Measurements from ENCODE around the gene TPBGL. TPM values are rescaled to one million over a fixed set of nuclear protein-coding genes. Genes with fewer than 3 reads are reported as not detected.
A peak's percentile ranks its signal among the peaks of the same experiment; 100 is the strongest.

The TPBGL gene
- total and polyA plus RNA-seq, 8 donors = 0.09 to 1.3 (median 0.25) TPM; not detected in 1

DNA sequence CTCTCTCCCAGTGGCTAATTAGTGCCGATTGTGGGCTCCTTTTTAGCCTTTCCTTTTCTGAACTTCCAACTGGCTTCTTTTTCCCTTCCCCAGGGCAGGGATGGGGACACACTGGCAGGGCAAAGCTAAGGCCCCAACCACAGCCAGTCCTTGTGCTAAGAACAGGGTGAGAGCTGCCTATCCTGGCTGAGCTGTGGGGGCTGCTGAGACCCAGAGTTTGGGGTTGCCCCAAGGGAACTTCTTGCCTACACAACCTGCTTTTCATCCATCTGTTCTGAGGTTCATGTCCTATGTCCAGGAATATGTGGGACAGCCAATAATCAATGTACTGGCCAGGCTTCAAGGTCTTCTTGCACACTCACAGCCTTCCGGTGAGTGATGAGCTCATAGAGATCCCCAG lies 10.0 kb upstream of the TPBGL start:
- H3K36me3 ChIP-seq = no peaks in the 10 kb centered on the region
- ATAC-seq (no peak), DNase-seq (no peak)
- H3K27me3 ChIP-seq = peaks cover 0 to 2% of the 10 kb centered on the region in 2 donors
- TF ChIP-seq, protein P1, sequence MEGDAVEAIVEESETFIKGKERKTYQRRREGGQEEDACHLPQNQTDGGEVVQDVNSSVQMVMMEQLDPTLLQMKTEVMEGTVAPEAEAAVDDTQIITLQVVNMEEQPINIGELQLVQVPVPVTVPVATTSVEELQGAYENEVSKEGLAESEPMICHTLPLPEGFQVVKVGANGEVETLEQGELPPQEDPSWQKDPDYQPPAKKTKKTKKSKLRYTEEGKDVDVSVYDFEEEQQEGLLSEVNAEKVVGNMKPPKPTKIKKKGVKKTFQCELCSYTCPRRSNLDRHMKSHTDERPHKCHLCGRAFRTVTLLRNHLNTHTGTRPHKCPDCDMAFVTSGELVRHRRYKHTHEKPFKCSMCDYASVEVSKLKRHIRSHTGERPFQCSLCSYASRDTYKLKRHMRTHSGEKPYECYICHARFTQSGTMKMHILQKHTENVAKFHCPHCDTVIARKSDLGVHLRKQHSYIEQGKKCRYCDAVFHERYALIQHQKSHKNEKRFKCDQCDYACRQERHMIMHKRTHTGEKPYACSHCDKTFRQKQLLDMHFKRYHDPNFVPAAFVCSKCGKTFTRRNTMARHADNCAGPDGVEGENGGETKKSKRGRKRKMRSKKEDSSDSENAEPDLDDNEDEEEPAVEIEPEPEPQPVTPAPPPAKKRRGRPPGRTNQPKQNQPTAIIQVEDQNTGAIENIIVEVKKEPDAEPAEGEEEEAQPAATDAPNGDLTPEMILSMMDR (IDR thresholded peaks at IDR 0.05) = no peak
- no peak overlapping the region for H3K27ac ChIP-seq
- intact Hi-C loops (cut with DNase I) = no loop called here
- H3K4me3 ChIP-seq = no peak overlapping the region
- no peaks in the 10 kb centered on the region for H3K9me3 ChIP-seq
- H3K4me1 ChIP-seq = no peaks in the 10 kb centered on the region

DNA sequence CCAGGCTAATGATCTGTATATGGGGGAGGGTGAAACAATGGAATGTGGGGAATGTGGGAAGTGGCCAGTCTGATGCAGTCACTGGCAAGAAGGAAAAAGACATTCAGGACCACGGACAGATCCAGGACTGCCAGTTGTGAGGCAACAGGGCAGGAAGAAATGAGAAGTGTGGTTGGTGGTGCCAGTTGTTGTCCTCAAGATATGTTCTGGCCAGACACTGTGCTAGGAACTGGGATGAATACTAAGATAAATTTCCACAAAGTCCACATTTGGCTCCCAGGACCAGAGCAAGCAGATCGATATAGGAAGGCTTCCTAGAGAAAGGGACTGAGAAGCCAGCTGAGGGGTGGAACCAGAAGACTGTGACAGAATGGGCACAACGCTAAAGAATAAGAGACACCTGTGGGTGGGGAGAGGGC lies 6.8 kb upstream of the TPBGL start:
- TF ChIP-seq, protein P1 (IDR thresholded peaks at IDR 0.05) = no peak
- no peaks in the 10 kb centered on the region for H3K36me3 ChIP-seq
- H3K4me1 ChIP-seq = no peaks in the 10 kb centered on the region
- intact Hi-C loops (cut with DNase I) = no loop called here
- H3K27me3 ChIP-seq = peaks cover 0 to 31% of the 10 kb centered on the region in 2 donors
- peak; percentile 72 for ATAC-seq
- no peak overlapping the region for H3K4me3 ChIP-seq
- no peak overlapping the region for H3K27ac ChIP-seq
- H3K9me3 ChIP-seq = no peaks in the 10 kb centered on the region
- DNase-seq = peak in 1 of 4 donors; percentile 49

DNA sequence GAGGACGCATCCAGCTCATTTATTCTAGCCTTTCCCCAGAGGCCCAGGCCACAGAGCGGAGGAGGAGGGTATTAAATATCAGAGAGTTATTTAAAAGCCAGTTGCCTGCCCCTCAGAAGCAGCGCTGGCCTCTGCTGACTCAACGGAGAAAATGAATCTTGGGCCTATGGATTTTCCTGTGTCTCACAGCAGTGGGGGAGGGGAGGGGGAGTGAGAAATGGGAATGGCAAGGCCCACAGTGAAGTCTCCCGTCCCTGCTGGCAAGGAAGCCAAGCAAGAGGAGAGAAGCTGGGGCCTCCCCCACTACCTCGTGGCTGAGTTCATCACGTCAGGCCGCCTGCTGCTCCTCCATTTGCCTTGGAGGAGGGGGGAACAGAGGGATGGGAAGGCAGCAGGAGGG lies 4.5 kb upstream of the TPBGL start:
- intact Hi-C loops (cut with DNase I) = no loop called here
- ATAC-seq (no peak), DNase-seq (no peak)
- TF ChIP-seq, protein P1 (IDR thresholded peaks at IDR 0.05) = no peak
- Histone ChIP-seq H3K27ac (no peak overlapping the region), H3K27me3 (peaks cover 18 to 54% of the 10 kb centered on the region in 2 donors), H3K4me3 (no peak overlapping the region), H3K4me1 (peaks cover 5 to 11% of the 10 kb centered on the region in 2 donors), H3K36me3 (no peaks in the 10 kb centered on the region), H3K9me3 (no peaks in the 10 kb centered on the region)

DNA sequence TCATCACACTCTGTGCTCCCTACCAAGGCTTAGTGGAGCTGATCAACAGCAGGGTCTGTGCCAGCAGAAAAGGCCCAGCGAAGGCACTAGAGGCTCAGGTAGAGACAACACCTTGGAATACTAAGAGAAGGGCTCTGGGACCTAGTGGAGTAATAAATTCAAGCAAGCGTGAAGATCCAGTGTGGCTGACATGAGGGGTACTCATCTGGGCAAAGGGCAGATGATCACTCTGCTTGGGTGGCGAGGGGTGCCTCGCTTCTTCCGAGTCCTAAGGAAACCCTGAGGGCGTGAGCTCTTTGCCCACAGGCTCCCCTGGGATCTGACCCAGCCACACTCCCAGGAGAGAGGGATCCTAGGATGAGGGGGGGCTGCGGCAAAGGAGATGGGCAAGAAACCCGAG lies 3.5 kb upstream of the TPBGL start:
- Histone ChIP-seq H3K27ac (no peak overlapping the region), H3K36me3 (no peaks in the 10 kb centered on the region), H3K9me3 (no peaks in the 10 kb centered on the region), H3K4me3 (no peak overlapping the region), H3K27me3 (peaks cover 20 to 63% of the 10 kb centered on the region in 2 donors), H3K4me1 (peaks cover 5 to 18% of the 10 kb centered on the region in 2 donors)
- TF ChIP-seq, protein P1 (IDR thresholded peaks at IDR 0.05) = no peak
- intact Hi-C loops (cut with DNase I) = no loop called here
- ATAC-seq (no peak), DNase-seq (no peak)

DNA sequence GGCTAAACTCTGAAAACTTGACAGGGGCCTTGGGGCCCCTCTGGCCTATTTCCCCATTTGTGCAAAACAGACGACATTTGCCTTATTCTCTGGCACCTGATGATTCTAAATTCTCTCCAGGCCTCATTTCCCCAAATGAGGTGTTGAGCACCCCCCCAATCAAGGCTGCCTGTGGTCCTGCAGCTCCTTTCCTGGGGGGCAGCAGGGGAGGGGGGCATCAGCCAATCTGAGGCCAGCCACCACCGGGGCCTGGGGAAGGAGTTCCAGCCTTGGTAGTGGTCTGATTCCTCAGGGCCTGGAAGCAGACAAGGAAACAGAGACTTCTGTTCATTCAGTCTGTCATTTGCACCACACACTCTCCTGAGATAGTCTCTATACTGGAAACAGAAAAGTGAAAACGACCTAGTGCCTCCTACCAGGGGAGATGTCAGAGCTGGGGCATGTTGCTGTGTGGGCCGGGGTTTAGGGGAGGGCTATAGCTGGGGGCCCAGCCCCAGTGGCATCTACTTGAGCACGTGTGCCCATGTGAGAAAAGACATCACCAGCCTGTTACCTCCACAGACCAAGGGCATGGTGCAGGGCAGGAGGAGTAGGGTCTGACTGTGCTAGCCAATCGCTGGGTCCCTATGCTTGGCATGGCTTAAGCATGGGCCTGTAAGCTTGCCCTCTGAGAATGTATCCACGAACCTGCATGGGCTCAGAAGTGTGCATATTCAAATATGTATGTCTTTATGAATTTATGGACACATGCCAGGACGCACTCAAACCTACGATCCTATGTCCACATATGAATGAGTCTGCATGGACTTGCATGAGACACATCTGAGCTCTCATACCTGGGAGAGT lies 1.8 kb upstream of the TPBGL start:
- Histone ChIP-seq H3K4me1 (peaks cover 8 to 23% of the 10 kb centered on the region in 2 donors), H3K9me3 (no peaks in the 10 kb centered on the region), H3K27me3 (peaks cover 37 to 80% of the 10 kb centered on the region in 2 donors), H3K27ac (no peak overlapping the region), H3K36me3 (no peaks in the 10 kb centered on the region), H3K4me3 (no peak overlapping the region)
- TF ChIP-seq, protein P1 (IDR thresholded peaks at IDR 0.05) = no peak
- intact Hi-C loops (cut with DNase I) = no loop called here
- ATAC-seq (no peak), DNase-seq (no peak)

All from left lung (tissue), 10 donors.